ENCODE results near the gene ARHGAP24.
A peak's percentile ranks its signal among the peaks of the same experiment; 100 is the strongest.

The ARHGAP24 gene

DNA sequence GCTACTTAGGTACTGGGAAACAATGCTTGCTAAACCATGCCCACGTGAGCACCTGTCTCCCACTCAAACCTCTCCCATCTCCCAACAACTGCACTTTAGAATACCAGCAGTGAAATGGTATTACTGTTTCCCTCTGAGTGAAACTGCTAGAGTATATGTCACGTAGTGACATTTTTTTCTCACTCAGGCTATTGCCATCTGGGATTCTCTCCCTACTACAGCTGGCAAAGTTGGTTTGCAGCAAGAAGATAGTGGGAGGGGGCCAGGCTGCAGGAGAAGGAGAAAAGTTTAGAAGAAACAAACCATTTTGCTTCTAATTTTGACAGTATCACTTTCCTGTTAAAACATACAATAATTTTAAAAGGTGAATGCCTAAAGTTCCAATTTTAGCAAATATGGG, 526.6 kb downstream of the ARHGAP24 start:
- no peak overlapping the region for H3K4me3 ChIP-seq (ENCODE audit: low read depth, low read length)
- ChIA-PET CTCF (interaction anchor here (1.2 kb wide), 1 partner anchor 33 kb away, joined by 5 read pairs; no protein-coding TSS in a partner anchor), POLR2A (no interaction called here)
- TF ChIP-seq, protein P1, sequence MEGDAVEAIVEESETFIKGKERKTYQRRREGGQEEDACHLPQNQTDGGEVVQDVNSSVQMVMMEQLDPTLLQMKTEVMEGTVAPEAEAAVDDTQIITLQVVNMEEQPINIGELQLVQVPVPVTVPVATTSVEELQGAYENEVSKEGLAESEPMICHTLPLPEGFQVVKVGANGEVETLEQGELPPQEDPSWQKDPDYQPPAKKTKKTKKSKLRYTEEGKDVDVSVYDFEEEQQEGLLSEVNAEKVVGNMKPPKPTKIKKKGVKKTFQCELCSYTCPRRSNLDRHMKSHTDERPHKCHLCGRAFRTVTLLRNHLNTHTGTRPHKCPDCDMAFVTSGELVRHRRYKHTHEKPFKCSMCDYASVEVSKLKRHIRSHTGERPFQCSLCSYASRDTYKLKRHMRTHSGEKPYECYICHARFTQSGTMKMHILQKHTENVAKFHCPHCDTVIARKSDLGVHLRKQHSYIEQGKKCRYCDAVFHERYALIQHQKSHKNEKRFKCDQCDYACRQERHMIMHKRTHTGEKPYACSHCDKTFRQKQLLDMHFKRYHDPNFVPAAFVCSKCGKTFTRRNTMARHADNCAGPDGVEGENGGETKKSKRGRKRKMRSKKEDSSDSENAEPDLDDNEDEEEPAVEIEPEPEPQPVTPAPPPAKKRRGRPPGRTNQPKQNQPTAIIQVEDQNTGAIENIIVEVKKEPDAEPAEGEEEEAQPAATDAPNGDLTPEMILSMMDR (IDR thresholded peaks at IDR 0.05; ENCODE audit: insufficient read depth, low read length, missing control alignments): no peak
- no peak for DNase-seq (ENCODE audit: low read depth, low spot score)

DNA sequence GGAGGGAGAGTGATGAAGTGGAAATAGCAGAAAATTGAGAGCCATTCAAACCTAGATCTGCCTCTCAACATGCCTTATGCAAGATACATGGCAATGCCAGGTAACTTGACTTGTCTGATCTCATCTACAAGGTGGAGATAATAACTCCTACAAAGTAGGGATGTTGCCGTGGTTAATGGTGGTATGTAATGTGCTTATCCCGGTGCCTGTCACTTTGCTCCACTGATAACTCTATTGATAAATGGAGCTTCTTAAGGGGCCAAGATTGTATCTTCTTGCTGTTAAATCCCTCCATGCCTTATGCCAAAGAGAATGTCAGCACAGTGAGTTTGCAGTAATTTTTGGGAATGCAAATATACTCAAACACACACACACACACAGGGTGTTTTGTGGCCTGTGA, 529.1 kb downstream of the ARHGAP24 start:
- TF ChIP-seq, protein P1 (IDR thresholded peaks at IDR 0.05; ENCODE audit: insufficient read depth, low read length, missing control alignments): no peak
- ChIA-PET POLR2A (no interaction called here), CTCF (interaction anchor here (1.8 kb wide), 1 partner anchor 12 kb away, joined by 5 read pairs; no protein-coding TSS in a partner anchor)
- H3K4me3 ChIP-seq (ENCODE audit: low read depth, low read length): no peak overlapping the region
- no peak for DNase-seq (ENCODE audit: low read depth, low spot score)

DNA sequence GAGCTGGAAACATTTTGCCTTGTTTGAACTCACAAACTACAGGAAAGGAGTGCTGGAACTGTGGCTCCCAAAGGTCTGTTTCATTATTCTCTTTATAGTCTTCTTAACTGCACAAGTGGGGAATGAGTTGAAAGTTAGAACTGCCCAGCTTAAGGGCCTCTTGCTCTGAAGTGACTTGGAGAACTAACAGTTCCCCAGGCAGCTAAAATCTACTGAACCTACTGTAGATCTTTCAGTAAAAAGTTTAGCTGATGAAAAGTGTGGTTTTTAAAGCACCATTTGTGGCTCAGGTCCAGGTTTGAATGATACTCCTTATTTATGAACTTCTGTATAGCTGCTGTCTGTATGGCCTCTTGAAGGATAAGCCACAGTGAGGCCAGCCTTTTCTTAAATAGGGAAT, 531.1 kb downstream of the ARHGAP24 start:
- TF ChIP-seq, protein P1 (IDR thresholded peaks at IDR 0.05; ENCODE audit: insufficient read depth, low read length, missing control alignments): no peak
- ChIA-PET CTCF (interaction anchor here (1.2 kb wide), 1 partner anchor 12 kb away, joined by 3 read pairs; no protein-coding TSS in a partner anchor), POLR2A (no interaction called here)
- no peak overlapping the region for H3K4me3 ChIP-seq (ENCODE audit: low read depth, low read length)
- DNase-seq (ENCODE audit: low read depth, low spot score): no peak

DNA sequence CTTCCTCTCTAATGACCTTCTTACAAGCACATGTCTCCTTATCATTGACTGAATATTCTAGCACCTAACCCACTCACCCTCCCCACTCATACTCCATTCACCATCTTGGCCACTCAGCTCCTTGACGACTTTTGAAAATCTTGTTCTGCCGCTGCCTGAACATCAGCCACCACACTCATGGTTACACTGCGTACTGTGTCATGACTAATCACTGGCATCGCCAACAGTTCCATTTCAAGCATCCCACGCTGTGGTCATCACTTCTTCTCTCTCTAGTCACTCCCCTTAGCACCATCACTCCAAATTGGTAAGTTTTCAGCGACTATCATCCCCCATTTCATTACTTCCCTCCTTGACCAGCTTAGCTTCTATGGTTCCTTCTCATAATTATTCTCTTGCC, 532.1 kb downstream of the ARHGAP24 start:
- ChIA-PET POLR2A (no interaction called here), CTCF (no interaction called here)
- no peak for DNase-seq (ENCODE audit: low read depth, low spot score)
- TF ChIP-seq, protein P1 (IDR thresholded peaks at IDR 0.05; ENCODE audit: insufficient read depth, low read length, missing control alignments): no peak
- no peak overlapping the region for H3K4me3 ChIP-seq (ENCODE audit: low read depth, low read length)

DNA sequence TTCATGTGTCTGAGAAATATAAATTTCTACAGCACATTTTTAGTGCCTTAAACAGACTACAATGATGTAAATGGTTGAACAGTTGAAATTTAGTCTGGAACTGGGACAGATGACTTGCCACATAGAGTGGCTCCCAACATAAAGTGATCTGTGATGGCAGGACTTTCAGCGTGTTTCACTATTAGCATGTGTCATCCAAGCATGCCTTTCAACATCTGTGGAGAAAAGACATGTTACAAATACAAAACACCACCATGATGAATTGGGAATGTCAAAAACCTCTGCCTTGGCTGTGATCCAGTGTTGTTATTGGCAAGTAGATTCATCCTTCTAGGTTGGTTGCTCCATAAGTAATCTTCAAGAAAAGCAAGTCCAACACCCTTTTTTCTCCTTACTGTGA, 536.2 kb downstream of the ARHGAP24 start:
- CTCF ChIA-PET: no interaction called here
- POLR2A ChIA-PET: no interaction called here
- peak; percentile 94 for DNase-seq (ENCODE audit: low read depth, low spot score)
- TF ChIP-seq, protein P1 (IDR thresholded peaks at IDR 0.05; ENCODE audit: insufficient read depth, low read length, missing control alignments): no peak
- no peak overlapping the region for H3K4me3 ChIP-seq (ENCODE audit: low read depth, low read length)

DNA sequence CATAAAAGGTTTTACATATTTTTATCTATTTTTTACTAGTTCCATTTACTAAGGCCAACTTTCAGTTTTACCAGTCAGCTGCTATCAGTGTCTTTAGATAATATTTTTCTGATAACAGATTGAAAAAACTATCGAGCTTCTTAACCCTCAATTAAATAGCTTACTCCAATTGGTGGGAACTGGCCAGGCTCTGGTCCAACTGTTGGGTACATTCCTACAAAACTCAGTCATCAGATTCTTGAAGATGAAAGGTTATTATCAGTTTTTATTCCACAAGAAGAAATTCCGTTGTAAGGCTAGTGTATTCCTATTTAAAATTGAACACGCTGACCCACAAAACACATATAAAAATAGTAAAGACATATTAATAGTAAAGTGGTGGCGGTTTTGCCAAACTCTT, 538.7 kb downstream of the ARHGAP24 start:
- TF ChIP-seq, protein P1 (IDR thresholded peaks at IDR 0.05; ENCODE audit: insufficient read depth, low read length, missing control alignments): no peak
- CTCF ChIA-PET: interaction anchor here (0.9 kb wide), 1 partner anchor 29 kb away, joined by 3 read pairs; no protein-coding TSS in a partner anchor
- POLR2A ChIA-PET: no interaction called here
- no peak for DNase-seq (ENCODE audit: low read depth, low spot score)
- H3K4me3 ChIP-seq (ENCODE audit: low read depth, low read length): no peak overlapping the region

Measured in AG04449 (cell line).